Occipital lobe (tissue), 2 donors: Measurements from ENCODE around the gene KLKB1. TPM values are rescaled to one million over a fixed set of nuclear protein-coding genes. Genes with fewer than 3 reads are reported as not detected.
"Not testable (repeated sequence)": the region's sequence is repeated elsewhere in the genome, so short reads cannot be mapped to it uniquely, and the experiment has no call there.

Source experiments
- DNase-seq: peaks from one replicate; lab custom pipeline; 2025; lab: John Stamatoyannopoulos, UW
- total RNA-seq: library from RNA; depleted of rRNA; stranded (reverse); fragments of >200 nt; gene quantifications from one replicate; pipeline ENCODE4 v1.2.3, GENCODE V29; 2014

KLKB1 gene
- total RNA-seq, 1 donor from 2014 or later, result 0.62 TPM

DNA sequence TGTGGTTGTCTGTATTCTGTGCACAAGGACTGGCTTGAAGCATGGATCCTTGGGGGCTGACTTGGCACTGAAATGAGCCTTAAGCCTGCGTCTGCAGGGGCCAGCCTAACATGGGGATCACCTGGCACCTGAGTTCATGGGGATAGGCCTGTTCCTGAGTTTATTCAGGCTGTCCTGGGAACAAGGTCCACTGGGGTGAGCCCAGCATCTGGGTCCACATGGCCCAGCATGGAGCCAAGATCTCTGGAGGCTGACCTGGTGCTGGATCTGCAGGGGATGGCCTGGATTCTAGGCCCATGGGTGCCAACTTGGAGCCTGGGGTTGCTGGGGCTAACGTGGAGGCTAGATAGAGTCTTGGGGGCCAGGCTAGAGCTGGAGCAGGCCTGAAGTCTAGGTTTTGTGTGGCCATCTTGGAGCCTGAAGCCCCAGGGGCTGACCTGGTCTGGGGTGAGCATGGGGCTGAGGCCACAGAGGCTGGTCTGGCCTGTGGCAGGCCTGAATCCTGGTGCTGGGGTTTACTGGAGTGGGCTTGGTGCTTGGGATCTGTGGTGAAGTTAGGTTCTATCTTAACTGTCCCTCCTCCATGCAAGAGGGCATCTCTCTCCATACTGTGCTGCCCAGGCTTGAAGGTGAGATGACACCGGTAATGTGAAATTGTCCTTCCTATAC lies 652 bp upstream of the KLKB1 start:
- DNase-seq, result no peak

DNA sequence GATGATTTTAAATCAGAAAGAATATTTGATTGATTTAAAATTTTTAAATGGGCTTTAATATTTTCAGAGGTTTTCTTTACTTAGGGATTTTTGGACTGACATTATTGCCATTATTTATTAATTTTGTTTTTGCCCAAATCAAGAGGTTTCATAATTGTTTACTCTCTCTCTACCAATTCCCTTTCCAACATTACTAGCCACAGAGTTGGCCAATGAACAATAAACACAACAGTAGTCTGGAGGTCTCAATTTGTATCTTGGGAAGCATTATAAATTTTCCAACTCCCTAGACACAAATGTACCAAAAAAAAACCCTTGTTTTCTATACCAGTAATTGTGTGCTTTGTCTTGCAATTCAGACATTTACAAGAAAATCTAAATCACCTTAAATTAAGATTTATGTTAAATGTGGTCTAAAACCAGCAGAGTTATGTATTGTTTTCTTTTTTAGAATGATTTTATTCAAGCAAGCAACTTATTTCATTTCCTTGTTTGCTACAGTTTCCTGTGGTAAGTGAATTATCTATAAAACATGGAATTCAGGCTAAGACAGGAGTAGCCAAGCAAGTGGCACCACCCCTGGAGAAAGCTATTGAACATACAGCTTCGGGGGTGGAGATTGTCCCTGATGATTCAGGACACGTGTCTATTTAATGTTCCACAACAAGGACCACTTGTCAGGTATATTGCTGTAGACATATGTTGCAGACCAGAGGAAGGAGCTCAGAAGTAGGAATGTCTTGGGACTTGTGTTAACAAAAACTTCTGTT lies 622 bp downstream of the KLKB1 start:
- no peak for DNase-seq

DNA sequence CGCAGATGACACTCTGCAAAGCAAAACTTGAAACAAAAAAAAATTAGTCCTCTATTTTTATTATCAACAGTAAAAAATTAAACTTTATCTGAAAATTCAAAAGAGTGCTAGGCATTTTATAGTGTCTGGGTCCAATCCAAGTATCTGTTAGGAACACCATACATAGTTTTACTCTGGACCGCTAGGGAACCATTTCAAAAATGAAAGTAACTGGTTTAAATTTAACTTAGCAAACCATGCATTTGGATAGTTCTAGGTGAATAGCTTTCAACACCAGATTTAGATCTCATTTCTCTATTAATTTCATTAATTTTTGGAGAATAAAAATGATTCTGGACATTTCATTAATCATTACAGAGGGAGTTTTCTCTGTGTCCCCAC lies 1.2 kb downstream of the KLKB1 start:
- DNase-seq, result no peak

DNA sequence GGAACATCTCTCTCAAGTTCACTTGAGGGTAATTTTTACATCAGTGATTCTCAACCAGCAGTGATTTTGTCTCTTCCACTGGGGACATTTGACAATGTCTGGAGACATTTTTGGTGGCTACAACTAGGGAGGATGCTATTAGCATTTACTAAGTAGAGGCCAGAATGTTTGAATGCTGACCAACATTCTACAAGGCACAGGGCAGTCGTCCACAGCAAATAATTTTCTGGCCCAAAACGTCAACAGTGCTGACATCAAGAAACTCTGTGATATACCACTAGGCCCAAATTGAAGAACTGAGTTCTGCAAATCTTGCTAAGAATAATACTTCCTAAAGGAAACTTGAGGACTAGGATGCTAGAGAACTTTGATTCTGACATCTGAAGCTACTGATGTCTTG lies 7.1 kb downstream of the KLKB1 start:
- DNase-seq, result no peak

DNA sequence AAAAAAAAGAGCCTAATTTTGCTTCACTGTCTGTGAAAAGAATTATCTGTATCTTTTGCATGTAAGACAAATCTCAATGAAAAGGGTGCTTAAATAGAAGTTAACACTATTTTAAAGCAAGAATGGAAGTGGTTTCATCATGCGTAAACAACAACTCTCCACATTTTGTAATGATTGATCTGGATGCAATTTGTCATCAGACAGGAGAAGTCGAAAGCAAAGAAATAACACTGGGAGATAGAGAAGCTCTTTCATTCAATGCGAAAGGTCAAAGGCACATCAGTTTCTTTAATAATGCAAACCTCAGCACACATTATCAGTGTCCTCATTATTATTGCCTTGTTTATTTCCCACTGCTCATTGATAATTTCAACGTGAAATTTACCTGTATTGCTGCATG lies 8.8 kb downstream of the KLKB1 start:
- no peak for DNase-seq

DNA sequence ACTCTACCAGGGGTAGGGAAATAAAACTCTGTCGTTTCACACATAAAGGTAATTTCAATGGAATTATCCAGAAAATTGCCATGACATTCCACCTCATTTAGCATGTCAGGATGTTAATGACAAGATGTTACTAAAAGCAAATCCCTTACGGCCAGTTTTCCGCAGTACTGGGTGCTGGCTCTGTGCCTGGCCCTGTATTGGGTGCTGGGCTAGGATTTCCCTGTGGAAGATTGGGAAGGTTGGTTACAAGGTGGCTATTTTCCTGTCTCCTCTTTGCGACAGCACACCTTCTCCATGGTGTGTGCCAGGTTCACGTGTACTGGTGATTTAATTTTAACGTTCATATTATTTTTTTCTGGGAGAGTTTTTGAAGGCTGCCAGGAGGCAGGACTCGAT lies 13.1 kb downstream of the KLKB1 start:
- no peak for DNase-seq

DNA sequence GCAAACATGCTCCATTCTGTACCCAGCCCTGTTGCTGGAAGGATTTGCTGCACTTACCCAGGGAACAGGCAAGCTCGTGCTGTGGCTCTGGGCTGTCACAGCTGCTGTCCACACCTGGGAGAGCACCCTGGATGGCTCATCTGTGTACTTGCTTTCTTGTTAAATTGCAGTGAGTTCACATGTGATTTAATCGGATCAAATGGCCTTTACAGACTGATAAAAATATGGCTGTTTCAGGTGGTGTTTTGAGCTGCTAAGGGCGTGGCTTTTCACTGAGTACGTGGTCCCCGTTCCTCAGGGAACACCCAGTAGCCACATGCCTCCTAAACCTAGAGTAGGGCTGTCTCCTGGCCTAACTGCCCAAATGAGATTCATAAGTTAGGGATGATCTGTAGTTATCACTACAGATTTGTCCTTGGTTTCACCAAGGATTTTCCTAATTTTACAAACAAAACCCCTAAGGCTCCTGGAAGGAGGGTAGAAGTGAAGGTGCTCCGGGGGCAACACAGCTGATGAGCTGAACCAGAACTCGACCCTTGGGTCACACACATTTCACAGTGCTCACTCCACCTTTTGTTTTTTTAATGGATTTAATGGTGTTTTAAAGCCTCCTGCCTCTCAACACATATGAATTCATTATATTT lies 13.7 kb downstream of the KLKB1 start:
- DNase-seq, result no peak

DNA sequence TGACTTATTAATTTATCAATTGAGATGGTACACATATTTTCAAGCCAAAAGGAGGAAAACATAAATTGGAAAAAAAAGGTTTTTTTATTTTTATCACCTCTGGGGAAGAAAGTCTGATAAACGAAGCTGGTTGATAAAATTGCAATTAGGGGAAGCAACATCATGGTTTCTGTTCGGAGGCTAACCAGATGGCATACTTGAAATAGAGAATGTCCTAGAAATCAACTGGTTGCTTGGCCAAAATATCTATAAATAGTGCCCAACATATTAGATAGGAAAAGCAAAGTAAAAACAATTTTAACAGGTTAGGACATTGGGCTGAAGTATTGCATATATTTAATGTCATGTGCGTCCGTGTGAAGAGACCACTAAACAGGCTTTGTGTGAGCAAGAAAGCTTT lies 14.3 kb downstream of the KLKB1 start:
- DNase-seq, result no peak

DNA sequence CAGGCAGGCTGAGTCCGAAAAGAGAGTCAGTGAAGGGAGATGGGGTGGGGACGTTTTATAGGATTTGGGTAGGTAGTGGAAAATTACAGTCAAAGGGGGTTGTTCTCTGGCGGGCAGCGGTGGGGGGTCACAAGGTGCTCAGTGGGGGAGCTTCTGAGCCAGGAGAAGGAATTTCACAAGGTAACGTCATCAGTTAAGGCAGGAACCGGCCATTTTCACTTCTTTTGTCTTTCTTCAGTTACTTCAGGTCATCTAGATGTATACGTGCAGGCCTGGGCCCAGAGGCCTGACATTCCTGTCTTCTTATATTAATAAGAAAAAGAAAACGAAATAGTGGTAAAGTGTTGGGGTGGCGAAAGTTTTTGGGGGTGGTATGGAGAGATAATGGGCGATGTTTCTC lies 14.7 kb downstream of the KLKB1 start:
- not testable (repeated sequence) for DNase-seq

DNA sequence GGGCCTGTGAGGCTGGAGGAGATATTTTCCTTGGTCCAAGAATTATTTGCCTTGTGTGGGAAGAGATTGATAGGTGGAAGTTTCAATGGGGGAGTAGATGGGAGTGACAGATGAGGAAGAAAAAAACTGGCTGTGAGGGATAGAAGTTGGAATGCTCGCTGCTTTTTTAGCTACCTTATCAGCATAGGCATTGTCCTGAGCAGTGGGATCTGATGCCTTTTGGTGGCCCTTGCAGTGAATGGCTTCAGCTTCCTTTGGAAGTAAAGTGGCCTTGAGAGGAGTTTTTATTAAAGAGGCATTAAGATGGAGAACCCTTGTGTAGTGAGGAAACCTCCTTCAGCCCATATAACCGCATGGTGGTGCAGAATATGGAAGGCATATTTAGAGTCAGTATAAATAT lies 16.0 kb downstream of the KLKB1 start:
- DNase-seq, result no peak

DNA sequence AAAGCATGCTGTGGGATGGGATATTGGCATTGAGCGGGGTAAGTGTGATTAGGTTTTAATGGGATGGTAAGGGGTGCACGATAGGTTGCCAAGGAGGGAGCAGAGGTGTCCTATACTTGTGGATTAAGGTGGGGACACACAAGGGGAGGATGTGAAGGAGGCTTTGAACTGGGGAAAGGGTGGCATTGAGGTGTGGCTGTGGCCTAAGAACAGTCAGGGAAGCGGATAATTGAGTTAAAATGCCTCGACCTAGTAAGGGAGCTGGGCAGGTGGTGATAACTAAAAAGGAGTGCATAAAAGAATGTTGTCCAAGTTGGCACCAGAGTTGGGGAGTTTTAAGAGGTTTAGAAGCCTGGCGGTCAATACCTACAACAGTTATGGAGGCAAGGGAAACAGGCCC lies 17.5 kb downstream of the KLKB1 start:
- DNase-seq, result no peak

DNA sequence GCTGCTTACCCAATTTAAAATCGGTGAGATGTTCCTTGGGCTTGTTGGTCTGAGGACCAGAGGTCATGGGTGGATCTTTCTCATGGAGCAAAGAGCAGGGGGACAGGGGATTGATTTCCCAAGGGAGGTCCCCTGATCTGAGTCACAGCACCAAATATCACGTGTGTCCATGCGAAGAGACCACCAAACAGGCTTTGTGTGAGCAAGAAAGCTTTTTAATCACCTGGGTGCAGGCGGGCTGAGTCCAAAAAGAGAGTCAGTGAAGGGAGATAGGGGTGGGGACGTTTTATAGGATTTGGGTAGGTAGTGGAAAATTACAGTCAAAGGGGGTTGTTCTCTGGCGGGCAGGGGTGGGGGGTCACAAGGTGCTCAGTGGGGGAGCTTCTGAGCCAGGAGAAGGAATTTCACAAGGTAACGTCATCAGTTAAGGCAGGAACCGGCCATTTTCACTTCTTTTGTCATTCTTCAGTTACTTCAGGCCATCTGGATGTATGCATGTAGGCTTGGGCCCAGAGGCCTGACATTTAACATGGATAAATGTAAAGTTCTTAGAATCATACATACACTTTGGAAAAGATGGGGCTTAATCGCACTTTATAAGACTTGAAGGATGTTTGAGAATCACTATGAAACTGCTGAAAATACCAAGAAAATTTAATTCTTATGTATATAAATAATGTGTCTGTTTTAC lies 19.9 kb downstream of the KLKB1 start:
- not testable (repeated sequence) for DNase-seq

DNA sequence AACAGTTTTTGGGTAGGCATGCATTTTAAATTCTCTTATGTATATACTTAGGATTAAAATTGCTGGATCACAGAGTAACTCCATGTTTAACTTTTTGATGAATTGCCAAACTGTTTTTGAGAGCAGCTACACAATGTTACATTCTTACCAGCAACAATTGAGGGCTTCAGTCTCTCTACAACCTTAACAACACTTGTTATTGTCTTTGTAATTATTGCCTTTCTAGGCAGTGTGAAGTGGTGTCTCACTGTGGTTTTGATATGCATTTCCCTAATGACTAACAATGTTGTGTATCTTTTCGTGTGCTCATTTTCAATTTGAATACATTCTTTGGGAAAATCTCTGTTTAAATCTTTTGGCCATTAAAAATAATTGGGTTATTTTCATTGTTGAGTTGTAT lies 21.3 kb downstream of the KLKB1 start:
- no peak for DNase-seq

DNA sequence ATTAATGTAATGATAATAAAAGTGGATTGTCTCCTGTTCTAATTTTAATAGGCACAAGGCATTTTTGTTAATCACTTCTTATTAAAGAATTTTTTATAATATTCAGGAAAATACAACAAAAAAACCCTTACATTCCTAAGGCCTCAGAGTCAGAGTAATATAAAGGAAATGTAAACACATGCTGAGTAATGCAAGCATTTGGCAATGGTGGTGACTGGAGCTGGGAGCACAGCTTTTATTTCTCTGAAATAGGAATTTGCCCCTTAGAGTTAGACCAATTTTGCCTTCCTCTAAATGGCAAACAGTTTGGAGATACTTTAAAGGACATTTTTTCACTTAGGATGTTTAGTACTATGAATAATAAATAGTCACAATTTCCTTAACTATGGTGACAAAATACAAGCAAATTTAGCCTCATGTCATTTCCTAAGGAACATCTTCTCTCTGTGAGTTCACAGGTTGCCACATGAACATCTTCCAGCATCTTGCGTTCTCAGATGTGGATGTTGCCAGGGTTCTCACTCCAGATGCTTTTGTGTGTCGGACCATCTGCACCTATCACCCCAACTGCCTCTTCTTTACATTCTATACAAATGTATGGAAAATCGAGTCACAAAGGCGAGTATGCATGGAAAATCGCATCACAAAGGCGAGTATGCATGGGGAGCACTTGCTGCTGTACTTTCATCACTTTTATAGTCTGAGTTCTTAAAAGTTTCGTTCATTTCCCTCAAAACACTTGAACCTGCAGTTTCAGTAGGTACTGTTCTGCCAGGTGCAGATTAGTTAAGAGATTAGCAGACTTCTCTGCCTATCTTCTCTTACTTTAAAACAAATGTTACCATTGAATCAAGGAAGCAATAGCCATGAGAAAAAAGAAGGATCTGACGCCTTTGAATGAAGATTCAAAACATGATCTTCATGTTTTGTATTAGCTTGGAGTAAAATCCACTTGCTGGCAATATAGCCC lies 22.8 kb downstream of the KLKB1 start:
- DNase-seq, result no peak

DNA sequence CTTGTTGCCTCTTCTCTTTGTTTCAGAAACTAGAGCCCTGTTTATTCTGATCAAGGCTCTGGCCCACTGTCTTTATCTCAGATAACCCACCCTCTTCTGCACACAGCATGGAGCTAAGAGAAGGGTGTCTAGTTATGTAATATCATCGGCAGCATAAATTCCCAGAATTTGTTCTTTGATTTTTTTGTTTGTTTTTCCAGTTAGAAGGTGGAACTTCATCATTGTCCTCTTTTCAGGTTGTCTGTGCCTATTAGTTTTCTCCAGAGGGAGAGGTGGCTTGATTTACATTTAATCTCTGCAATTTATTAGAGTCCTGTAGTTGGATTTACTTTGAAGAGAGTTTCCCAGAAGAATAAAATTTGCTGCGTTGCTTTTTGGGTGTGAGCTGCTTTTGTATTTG lies 23.5 kb downstream of the KLKB1 start:
- no peak for DNase-seq

DNA sequence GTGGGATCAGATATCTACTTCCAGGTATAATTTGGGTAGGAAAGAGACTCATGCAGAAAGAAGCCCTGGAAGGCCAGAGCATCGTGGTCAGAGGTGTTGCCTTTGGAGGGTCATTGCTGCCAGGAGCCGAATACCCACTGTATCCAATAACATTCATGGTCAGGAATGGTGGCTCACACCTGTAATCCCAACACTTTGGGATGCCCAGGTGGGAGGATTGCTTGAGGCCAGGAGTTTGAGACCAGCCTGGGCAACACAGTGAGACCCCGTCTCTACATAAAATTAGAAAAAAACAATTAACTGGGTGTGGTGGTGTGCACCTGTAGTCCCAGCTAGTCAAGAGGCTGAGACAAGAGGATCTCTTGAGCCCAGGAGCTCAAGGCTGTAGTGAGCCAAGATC lies 27.8 kb downstream of the KLKB1 start:
- DNase-seq, result no peak

DNA sequence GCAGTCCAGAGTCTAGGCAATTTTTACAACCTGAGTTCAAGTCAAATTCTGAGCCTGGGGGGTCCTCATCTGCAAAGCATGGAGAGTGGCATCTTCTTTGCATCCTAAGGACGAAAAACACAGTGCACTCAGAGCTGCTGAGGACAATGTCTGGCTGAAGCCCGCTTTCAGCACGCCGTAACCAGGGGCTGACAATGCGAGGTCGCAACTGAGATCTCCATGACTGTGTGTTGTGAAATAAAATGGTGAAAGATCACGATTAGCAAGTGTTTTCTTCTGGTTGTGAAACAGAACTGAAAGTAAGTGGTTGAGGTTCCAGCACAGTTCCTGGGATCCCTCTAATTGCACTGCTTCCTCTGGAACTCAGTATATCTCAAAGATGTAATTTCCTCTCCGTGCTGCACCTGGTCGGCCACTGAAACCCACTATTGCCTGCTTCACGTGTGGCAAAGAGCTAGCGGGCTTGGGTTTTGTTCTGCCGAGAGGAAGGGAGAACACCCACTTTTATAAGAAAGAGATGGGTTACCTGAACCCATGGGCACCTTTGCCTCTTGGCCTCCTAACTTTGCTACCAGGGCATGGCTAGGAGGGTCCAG lies 31.0 kb downstream of the KLKB1 start:
- no peak for DNase-seq

DNA sequence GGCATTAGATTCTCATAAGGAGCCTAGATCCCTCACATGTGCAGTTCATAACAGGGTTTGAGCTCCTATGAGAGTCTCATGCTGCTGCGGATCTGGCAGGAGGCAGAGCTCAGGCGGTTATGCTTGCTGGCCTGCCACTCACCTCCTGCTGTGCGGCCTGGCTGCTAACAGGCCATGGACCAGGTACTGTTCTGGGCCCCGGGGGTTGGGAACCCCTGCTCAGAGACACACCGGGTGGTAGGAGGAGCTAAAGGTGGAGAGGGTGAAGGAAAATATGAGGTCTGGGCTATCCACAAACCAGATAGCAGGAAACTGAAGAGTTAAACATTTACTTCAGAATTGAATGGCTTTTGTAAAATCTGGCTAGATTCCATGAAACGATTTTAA lies 32.8 kb downstream of the KLKB1 start:
- no peak for DNase-seq

DNA sequence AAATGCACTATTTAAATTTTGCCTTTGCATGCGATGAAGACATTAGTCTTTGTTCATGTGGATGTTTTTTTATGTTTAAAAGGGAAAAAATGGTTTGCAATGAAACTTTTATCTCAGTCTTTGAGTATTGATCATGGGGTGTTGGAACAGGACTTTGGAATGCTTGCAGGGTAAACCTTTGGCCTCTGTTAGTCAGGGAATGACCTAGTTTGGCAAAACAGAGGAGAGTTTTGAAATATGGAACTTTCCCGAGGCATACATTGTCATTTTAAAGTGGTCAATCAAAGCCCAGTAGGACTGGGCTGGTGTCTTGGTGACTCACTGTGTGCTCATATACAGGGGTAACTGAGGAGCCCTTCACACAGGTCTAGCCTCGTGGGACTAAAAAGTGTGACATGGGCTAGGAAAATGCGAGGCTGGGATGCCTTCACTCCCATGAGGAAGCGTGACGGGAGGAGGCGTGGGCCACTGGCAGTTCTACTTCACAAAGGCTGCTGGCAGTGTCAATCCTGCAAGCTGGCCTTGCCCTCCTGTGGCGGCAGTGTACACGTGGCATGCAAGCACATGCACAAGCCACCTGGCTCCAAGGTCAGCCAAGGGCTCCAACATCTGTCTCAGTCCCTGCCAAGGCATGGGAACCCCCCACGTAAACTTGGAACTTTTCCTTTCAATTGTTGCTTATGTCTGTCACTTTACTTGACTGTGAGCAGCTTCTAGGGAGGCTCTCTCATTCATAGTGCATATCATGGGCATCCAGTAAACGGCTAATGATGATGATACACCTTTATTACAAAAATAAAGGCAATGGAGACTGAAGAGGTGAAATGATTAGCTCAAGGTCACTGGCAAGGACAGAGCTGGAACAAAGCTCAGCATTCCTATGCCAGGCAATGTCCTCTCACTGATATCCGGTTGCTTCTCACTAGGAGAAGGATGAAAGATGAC lies 33.5 kb downstream of the KLKB1 start:
- no peak for DNase-seq

DNA sequence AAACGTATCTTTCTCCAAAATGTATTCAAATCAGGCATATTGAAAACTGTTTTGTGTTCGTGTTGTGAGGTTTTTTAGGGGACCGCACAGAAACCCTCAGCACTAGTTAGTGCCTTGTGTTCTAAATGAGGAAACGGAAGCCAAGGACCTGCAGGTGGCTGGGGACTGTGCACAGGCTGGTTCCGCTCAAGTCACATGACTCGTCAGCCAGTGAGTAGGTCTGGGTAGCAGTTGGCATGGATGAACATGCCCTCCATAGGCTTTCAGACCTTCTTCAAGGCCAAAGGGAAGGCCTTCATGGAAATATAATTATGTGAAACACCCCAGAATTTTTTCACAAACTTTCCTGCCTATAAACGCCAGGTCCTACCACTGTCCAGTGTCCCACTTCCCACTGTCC lies 37.4 kb downstream of the KLKB1 start:
- DNase-seq, result no peak
